ENCODE results near the gene RALGPS2. TPM values are rescaled to one million over a fixed set of nuclear protein-coding genes. Genes with fewer than 3 reads are reported as not detected.

The RALGPS2 gene
- total RNA-seq, 1 experiment from 2014 or later, result 19.3 TPM

DNA sequence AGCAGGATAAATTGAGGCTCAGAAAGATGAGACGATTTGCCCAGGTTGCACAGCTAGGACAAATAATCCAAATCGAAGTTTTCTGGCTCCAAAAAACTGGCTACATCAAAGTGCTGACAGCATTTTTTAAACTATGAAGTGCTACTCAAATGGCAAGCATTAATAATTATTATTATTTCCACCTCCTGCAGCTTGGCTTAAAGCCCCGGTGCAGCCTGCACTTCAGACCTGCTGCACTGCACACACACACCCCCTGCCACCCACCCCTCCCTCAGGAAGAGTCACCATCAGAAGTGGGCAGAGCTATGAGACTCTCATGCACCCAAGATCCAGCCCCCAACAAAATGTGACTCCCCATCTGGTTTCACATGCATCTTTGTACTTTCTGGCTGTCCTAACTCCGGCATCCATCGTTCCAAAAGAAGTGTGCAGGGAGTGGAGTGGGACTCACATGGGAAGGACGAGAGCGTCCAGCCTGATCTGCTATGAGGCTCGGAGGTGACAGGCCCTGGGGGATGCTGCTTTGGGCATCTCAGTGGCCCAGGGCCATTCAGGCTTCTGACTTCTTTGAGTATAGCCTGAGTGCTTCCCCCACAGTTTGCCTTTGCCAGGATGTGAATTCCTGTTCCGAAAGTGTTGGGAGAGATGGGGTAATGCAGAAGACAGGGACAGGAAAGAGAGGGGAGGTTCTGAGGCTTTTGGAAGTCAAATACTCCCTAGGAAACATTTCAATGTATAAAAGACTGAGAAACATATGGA is 235.6 kb downstream of the RALGPS2 start:
- H3K4me1 ChIP-seq (ENCODE audit: insufficient read depth, low read length), result no peaks in the 10 kb centered on the region
- H3K79me2 ChIP-seq (ENCODE audit: low read length), result no peaks in the 10 kb centered on the region
- H4K20me1 ChIP-seq (ENCODE audit: low read length), result no peaks in the 10 kb centered on the region
- no peak overlapping the region for H3K4me3 ChIP-seq (ENCODE audit: low read length)
- intact Hi-C loops (cut with micrococcal nuclease), result no loop called here
- no peaks in the 10 kb centered on the region for H3F3A ChIP-seq (ENCODE audit: low read length, unreplicated experiment)
- ChIA-PET POLR2A (ENCODE audit: unreplicated experiment) (no interaction called here), CTCF (no interaction called here)
- H3K9me3 ChIP-seq (ENCODE audit: low read length), result no peaks in the 10 kb centered on the region
- H3K9me2 ChIP-seq (replicated peaks; ENCODE audit: low read length), result no peaks in the 10 kb centered on the region
- BruUV-seq (replicated peaks), result no TSS peak
- H3K27ac ChIP-seq (ENCODE audit: low read length), result no peak overlapping the region
- no peak for TF ChIP-seq EZH2 (IDR thresholded peaks at IDR 0.05; ENCODE audit: low read length, unreplicated experiment)
- H2AFZ ChIP-seq (ENCODE audit: low read length), result no peak overlapping the region
- no peak overlapping the region for H3K9ac ChIP-seq (ENCODE audit: low read length)
- ATAC-seq (no peak), DNase-seq (no peak)
- H3K36me3 ChIP-seq (ENCODE audit: low read depth, low read length), result no peaks in the 10 kb centered on the region
- no peaks in the 10 kb centered on the region for H3K27me3 ChIP-seq (ENCODE audit: low read length)
- no peak overlapping the region for H3K4me2 ChIP-seq (ENCODE audit: low read length)

DNA sequence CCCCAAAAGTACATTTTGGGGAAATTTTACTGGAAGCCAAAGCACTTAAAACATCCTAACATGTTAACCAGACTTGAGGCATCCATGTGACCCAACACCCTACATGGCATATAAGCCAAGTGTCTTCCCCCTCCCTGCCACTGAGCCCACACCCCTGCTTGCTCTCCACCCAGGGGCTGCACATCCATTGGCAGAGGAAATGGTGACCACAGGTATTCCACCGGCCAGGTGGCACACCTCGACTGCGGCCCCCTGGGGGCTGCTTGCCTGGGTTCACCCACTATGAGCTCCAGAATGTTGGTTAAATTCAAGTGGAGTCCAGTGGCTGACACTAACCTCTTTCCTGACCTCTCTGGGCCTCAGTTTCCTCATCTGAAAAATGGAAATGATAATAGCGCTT is 236.3 kb downstream of the RALGPS2 start:
- DNase-seq (no peak), ATAC-seq (no peak)
- no peaks in the 10 kb centered on the region for H4K20me1 ChIP-seq (ENCODE audit: low read length)
- H3F3A ChIP-seq (ENCODE audit: low read length, unreplicated experiment), result no peaks in the 10 kb centered on the region
- no peak overlapping the region for H3K4me3 ChIP-seq (ENCODE audit: low read length)
- no peak overlapping the region for H3K9ac ChIP-seq (ENCODE audit: low read length)
- no peak overlapping the region for H3K4me2 ChIP-seq (ENCODE audit: low read length)
- H3K9me3 ChIP-seq (ENCODE audit: low read length), result no peaks in the 10 kb centered on the region
- POLR2A ChIA-PET (ENCODE audit: unreplicated experiment), result no interaction called here
- H3K9me2 ChIP-seq (replicated peaks; ENCODE audit: low read length), result no peaks in the 10 kb centered on the region
- CTCF ChIA-PET, result interaction anchor here (0.6 kb wide), 1 partner anchor 25 kb away, joined by 3 read pairs; no protein-coding TSS in a partner anchor
- no peaks in the 10 kb centered on the region for H3K27me3 ChIP-seq (ENCODE audit: low read length)
- intact Hi-C loops (cut with micrococcal nuclease), result no loop called here
- no peaks in the 10 kb centered on the region for H3K36me3 ChIP-seq (ENCODE audit: low read depth, low read length)
- H2AFZ ChIP-seq (ENCODE audit: low read length), result no peak overlapping the region
- BruUV-seq (replicated peaks), result no TSS peak
- H3K27ac ChIP-seq (ENCODE audit: low read length), result no peak overlapping the region
- TF ChIP-seq, protein P1, sequence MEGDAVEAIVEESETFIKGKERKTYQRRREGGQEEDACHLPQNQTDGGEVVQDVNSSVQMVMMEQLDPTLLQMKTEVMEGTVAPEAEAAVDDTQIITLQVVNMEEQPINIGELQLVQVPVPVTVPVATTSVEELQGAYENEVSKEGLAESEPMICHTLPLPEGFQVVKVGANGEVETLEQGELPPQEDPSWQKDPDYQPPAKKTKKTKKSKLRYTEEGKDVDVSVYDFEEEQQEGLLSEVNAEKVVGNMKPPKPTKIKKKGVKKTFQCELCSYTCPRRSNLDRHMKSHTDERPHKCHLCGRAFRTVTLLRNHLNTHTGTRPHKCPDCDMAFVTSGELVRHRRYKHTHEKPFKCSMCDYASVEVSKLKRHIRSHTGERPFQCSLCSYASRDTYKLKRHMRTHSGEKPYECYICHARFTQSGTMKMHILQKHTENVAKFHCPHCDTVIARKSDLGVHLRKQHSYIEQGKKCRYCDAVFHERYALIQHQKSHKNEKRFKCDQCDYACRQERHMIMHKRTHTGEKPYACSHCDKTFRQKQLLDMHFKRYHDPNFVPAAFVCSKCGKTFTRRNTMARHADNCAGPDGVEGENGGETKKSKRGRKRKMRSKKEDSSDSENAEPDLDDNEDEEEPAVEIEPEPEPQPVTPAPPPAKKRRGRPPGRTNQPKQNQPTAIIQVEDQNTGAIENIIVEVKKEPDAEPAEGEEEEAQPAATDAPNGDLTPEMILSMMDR (conservative IDR thresholded peaks at IDR 0.05; ENCODE audit: low read depth, low read length), result no peak
- H3K79me2 ChIP-seq (ENCODE audit: low read length), result no peaks in the 10 kb centered on the region
- H3K4me1 ChIP-seq (ENCODE audit: insufficient read depth, low read length), result no peaks in the 10 kb centered on the region

DNA sequence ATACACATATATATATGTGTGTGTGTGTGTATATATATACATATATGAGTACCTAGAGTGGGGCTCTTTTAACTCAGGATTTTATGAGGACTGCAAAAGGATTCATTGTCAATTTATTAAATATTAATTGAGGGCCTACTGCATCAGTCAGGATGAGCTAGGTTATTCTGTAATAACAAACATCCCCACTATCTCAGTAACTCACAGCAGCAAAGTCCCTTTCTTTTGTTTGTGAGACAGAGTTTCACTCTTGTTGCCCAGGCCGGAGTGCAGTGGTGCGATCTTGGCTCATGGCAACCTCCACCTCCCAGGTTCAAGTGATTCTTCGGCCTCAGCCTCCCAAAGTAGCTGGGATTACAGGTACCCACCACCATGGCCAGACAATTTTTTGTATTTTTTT is 236.8 kb downstream of the RALGPS2 start:
- no peak for DNase-seq
- H3K4me2 ChIP-seq (ENCODE audit: low read length), result no peak overlapping the region
- no peak overlapping the region for H3K4me3 ChIP-seq (ENCODE audit: low read length)
- H3K9me3 ChIP-seq (ENCODE audit: low read length), result no peaks in the 10 kb centered on the region
- ChIA-PET POLR2A (ENCODE audit: unreplicated experiment) (no interaction called here), CTCF (interaction anchor here (0.6 kb wide), 1 partner anchor 25 kb away, joined by 3 read pairs; no protein-coding TSS in a partner anchor)
- ATAC-seq, result no peak
- no peaks in the 10 kb centered on the region for H3K9me2 ChIP-seq (replicated peaks; ENCODE audit: low read length)
- H3K36me3 ChIP-seq (ENCODE audit: low read depth, low read length), result no peaks in the 10 kb centered on the region
- H2AFZ ChIP-seq (ENCODE audit: low read length), result no peak overlapping the region
- no peaks in the 10 kb centered on the region for H3K4me1 ChIP-seq (ENCODE audit: insufficient read depth, low read length)
- no peak overlapping the region for H3K9ac ChIP-seq (ENCODE audit: low read length)
- intact Hi-C loops (cut with micrococcal nuclease), result no loop called here
- no TSS peak for BruUV-seq (replicated peaks)
- TF ChIP-seq EZH2 (IDR thresholded peaks at IDR 0.05; ENCODE audit: low read length, unreplicated experiment), result no peak
- TF ChIP-seq, protein P1 (conservative IDR thresholded peaks at IDR 0.05; ENCODE audit: low read depth, low read length), result no peak
- TF ChIP-seq EZH2phosphoT487 (IDR thresholded peaks at IDR 0.05; ENCODE audit: borderline replicate concordance, low read length), result no peak
- no peak overlapping the region for H3K27ac ChIP-seq (ENCODE audit: low read length)
- no peaks in the 10 kb centered on the region for H3F3A ChIP-seq (ENCODE audit: low read length, unreplicated experiment)
- no peaks in the 10 kb centered on the region for H4K20me1 ChIP-seq (ENCODE audit: low read length)
- no peaks in the 10 kb centered on the region for H3K79me2 ChIP-seq (ENCODE audit: low read length)
- H3K27me3 ChIP-seq (ENCODE audit: low read length), result no peaks in the 10 kb centered on the region

Data from PC-3 (cell line).